SK-N-MC (cell line): Measurements from ENCODE around the gene ZNF506.
"Not testable (repeated sequence)": the region's sequence is repeated elsewhere in the genome, so short reads cannot be mapped to it uniquely, and the experiment has no call there.

Experiments
- EZH2 ChIP-seq: fragments of 200-600 bp; sonication (generic); IDR thresholded peaks from one replicate; pipeline ENCODE4 v1.6.1; 2017; ENCODE audit warnings: antibody characterized with exemption
- FOXP2 ChIP-seq: optimal IDR thresholded peaks from 2 replicates; pipeline ENCODE3; 2011; ENCODE audit warnings: mild to moderate bottlenecking, moderate library complexity; ENCODE audit not compliant: insufficient read depth; ENCODE audit errors: extremely low read length, control extremely low read depth
- POLR2AphosphoS5 ChIP-seq: IDR thresholded peaks from 2 replicates; pipeline ENCODE4 v1.6.1; 2012; ENCODE audit warnings: mild to moderate bottlenecking, low read depth, low read length, borderline replicate concordance

- not testable (repeated sequence) for TF ChIP-seq POLR2AphosphoS5, EZH2, FOXP2
These were observed 36.1 kb downstream of the ZNF506 start for GRCh38 chr19:19785476-19785875.
